ENCODE measurements around the gene MAP3K14.

DNA sequence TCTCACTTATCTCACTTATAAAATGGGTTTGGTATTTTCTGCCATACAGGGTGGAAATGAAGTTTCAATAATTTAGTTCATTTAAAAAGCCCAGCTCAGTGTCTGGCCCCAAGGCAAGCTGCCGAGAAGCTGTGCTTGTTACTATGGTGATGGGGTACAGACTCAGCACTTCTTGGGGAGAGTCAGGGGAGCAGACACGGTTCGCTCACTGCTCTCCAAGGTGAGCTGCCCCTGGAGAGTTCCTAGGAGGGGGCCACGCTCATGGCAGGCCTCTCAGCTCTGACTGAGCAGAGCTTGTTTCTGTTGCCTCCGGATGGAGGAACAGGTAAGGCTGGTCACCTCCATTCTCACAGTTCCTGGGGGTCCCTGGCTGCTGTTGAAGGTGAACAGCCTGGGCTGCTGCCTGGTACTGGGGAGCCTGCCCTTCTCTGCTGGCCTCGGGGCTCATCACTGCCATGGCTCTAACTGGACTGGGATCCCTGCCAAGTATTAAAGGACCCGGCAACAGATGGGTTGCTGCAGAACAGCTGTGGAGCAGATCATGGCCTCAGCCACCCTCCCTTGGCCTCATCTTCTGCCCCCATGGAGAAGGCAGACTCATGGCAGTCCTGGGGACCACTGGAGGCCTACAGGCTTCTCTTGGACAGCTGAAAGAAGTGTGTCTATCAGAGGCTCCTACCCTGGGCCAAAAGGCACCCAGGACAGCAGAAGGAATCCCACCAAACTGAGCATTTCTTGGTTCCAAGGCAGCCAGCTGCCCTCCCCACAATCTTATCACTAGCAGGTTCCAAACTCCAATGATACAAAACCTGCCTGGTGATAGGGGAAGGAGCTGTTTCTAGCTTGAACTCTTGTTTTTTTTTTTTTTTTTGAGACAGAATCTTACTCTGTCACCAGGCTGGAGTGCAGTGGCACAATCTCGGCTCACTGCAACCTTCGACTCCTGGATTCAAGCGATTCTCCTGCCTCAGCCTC, 29.0 kb downstream of the MAP3K14 start:
- TF ChIP-seq CEBPB (IDR thresholded peaks at IDR 0.05; ENCODE audit: low read depth) (no peak), ZFX (IDR thresholded peaks at IDR 0.05) (no peak), EZH2 (IDR thresholded peaks at IDR 0.05) (no peak), POLR2A (IDR thresholded peaks at IDR 0.05; ENCODE audit: borderline replicate concordance, extremely low read depth, insufficient read depth, insufficient read length) (no peak), TCF7L2 (IDR thresholded peaks at IDR 0.05; ENCODE audit: borderline replicate concordance, extremely low read depth, insufficient read depth, insufficient read length) (no peak), YY1 (IDR thresholded peaks at IDR 0.05; ENCODE audit: extremely low read depth, insufficient replicate concordance, low read depth, low read length) (no peak), EZH2phosphoT487 (IDR thresholded peaks at IDR 0.05; ENCODE audit: borderline replicate concordance) (no peak), SP1 (IDR thresholded peaks at IDR 0.05; ENCODE audit: low read depth) (no peak), JUND (IDR thresholded peaks at IDR 0.05) (no peak)
- TF ChIP-seq, protein P1, sequence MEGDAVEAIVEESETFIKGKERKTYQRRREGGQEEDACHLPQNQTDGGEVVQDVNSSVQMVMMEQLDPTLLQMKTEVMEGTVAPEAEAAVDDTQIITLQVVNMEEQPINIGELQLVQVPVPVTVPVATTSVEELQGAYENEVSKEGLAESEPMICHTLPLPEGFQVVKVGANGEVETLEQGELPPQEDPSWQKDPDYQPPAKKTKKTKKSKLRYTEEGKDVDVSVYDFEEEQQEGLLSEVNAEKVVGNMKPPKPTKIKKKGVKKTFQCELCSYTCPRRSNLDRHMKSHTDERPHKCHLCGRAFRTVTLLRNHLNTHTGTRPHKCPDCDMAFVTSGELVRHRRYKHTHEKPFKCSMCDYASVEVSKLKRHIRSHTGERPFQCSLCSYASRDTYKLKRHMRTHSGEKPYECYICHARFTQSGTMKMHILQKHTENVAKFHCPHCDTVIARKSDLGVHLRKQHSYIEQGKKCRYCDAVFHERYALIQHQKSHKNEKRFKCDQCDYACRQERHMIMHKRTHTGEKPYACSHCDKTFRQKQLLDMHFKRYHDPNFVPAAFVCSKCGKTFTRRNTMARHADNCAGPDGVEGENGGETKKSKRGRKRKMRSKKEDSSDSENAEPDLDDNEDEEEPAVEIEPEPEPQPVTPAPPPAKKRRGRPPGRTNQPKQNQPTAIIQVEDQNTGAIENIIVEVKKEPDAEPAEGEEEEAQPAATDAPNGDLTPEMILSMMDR (IDR thresholded peaks at IDR 0.05 in 2 of 3, conservative IDR thresholded peaks at IDR 0.05 in 1 of 3; ENCODE audit: borderline replicate concordance in 1 of 3, insufficient read depth in 1 of 3, low read depth in 2 of 3, low read length in 2 of 3) = no peak
- TF ChIP-seq, protein P2, sequence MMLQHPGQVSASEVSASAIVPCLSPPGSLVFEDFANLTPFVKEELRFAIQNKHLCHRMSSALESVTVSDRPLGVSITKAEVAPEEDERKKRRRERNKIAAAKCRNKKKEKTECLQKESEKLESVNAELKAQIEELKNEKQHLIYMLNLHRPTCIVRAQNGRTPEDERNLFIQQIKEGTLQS (IDR thresholded peaks at IDR 0.05) = no peak
- TF ChIP-seq, protein P3, sequence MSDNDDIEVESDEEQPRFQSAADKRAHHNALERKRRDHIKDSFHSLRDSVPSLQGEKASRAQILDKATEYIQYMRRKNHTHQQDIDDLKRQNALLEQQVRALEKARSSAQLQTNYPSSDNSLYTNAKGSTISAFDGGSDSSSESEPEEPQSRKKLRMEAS (IDR thresholded peaks at IDR 0.05) = no peak

Measured in HCT116 (cell line).